HepG2 (cell line): ENCODE measurements around the gene CARMIL1.

Source experiments
- FOSL2 ChIP-seq: sonication (generic); formaldehyde crosslinking; IDR thresholded peaks from 2 replicates; pipeline ENCODE4 v1.4.0; 2020; ENCODE audit warnings: missing genetic modification reagents
- JUND ChIP-seq: sonication (generic); formaldehyde crosslinking; IDR thresholded peaks from 2 replicates; pipeline ENCODE4 v1.8.0; 2022; ENCODE audit warnings: mild to moderate bottlenecking, missing genetic modification reagents
- POLR2A ChIP-seq, 2 experiments: IDR thresholded peaks; 2 replicates each; pipeline ENCODE4 v1.6.1; 2011; ENCODE audit warnings: low read depth in 2 of 2, low read length in 2 of 2, mild to moderate bottlenecking in 1 of 2, moderate library complexity in 1 of 2; ENCODE audit not compliant: insufficient read depth in 1 of 2
- ZNF878 ChIP-seq: sonication (generic); formaldehyde crosslinking; IDR thresholded peaks from 2 replicates; pipeline ENCODE4 v1.8.1; 2023; ENCODE audit warnings: mild to moderate bottlenecking, missing genetic modification reagents, moderate library complexity

- no peak for TF ChIP-seq FOSL2
- no peak for TF ChIP-seq POLR2A (IDR thresholded peaks at IDR 0.05; ENCODE audit: insufficient read depth in 1 of 2, low read depth in 2 of 2, low read length in 2 of 2)
- no peak for TF ChIP-seq JUND (CRISPR knock-in tag)
- no peak for TF ChIP-seq ZNF878 (CRISPR knock-in tag)
Observed at GRCh38 chr6:25476126-25476525, 197.0 kb downstream of the CARMIL1 start.
